HG02588 (cell line): Measurements from ENCODE around the gene SST.
"Not testable (repeated sequence)": the region's sequence is repeated elsewhere in the genome, so short reads cannot be mapped to it uniquely, and the experiment has no call there.

ENCODE experiments used
- ATAC-seq: cut with Tn5 transposase; IDR thresholded peaks from one replicate; pipeline ENCODE4 v1.9.1; 2021; ENCODE audit warnings: mild to moderate bottlenecking, moderate library complexity; ENCODE audit not compliant: unreplicated experiment

Gene SST

DNA sequence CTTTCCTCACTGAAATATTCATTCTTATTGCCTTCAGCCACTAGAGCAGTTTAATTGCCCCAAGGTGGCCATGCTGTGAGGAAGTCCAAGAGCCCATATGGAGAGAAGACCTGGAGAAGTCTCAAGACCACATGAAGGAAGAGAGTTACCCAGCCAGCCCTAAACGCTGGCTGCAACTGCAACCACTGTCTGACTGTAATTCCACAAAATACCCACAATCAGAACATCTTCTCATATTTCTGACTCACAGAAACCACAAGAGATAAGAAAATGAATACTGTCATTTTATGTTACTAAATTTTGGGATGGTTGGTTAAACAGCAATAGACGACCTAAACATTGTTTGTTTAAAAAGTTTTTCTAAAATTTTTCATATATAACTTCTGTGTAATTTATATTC, 14.7 kb upstream of the SST start:
- ATAC-seq: no peak

GRCh38 chr3:187684444-187684843, 14.2 kb upstream of the SST start:
- ATAC-seq: no peak

GRCh38 chr3:187681756-187682155, 11.6 kb upstream of the SST start:
- ATAC-seq: not testable (repeated sequence)

DNA sequence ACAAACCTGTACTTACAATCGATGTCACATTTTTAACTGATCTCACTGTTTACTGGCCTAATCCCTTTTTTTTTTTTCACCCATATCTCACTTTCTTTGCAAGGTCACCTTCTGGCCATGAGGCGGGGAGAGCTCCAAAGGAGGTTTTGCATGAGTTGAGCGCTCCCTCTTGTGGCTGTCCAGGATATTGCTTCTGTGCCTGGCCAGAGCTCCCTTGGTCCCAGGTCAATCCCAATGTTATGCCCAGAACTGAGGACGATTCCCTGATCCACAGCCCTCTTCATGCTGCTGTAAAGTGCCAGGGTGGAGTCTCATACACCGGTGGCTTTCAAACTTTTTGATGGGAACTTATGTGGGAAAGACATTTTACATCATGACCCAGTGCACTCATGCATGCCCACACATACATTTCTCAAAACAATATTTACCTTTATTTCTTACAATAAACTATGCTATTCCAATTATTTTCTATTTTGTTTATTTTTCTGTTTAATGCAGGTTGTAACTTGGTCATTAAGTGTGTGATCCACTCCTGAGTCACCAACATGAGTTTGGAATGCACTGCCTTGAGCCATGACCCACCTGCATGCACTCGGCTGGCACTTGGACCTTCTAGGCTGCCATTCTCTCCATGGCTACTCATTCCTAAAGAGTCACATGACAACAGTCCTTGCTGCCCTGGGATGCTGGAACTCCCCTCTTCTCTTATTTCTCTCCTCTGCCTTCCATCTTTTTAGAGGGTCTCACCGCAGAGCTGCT, 9.6 kb upstream of the SST start:
- ATAC-seq: peak; percentile 65

DNA sequence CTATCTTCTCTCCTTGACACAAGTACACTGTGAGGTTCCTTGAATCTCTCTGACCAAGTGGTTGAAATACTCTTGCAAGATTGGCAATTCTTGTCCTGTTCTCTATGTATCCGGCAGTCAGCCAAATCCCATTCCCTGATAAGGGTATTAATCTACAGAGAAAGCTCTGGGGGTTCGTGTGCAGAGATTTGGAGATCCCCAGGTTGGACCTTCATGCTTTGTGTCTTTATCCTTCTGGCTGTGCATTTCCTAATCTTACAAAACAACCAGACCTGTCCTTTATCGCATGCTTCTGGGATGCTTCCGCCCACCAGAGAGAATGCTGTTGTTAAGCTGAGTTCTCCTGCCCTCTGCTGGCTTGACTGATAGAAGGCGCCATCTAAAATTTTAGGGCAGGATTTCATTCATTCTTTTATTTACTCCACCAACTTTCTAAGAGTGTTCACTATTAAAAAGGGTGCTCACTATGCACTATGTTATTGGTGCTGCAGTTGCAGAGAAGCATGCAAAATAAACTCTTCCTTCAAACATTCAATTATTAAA, 8.6 kb upstream of the SST start:
- ATAC-seq: no peak

DNA sequence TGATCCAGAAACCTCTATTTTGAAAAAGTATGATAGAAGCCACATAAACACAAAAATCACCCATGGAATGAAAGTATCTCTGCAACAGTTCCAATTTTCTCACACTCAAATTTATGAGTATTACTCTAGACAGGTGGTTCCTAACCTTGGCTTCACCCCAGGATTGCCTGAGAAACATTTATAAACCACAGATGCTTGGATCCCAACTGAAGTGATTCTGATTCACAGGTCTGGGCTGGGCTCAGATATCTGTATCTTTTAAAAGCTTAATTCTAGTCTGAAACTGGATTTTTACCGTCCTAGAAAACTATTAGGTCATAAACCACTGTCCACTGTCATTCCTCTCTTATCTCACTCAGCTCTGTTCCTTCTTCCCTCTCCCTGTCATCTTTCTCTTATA, 7.4 kb upstream of the SST start:
- no peak for ATAC-seq

DNA sequence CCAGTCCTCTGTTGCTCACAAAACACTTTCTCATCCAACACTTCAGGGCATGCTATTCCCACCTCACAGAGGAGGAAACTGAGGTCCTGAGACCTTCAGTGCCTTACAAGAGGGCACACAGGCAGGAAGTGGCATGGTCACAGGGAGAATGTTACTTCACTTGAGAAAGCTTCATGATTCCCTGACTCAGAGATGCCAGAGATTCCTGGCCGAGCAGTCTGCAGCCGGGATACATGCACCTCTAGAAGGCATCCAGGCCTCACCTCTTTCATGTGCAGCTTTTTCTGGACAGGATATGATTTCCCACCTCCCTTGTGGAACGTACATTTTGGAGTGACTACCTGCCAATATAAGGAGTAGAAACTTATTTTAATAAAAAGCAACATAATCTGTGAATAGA, 2.8 kb upstream of the SST start:
- no peak for ATAC-seq

DNA sequence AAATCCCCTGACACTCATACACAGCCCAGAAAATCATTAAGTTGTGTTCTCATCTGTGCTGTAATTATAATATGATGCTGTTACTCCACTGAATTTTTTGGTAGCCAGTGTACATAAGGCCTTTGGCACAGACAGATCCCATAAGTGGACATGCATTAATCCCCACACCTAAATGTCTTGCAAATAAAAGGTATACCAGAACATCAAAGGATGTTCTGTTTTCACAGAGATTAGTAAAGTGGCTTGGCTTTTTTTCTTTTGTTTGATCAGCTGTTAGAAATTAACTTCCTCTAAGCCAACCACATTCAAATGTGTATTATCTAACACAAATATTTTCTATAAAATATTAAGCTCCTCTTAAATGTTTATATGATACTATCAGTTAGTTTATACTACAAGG, 2.7 kb downstream of the SST start:
- ATAC-seq: no peak

DNA sequence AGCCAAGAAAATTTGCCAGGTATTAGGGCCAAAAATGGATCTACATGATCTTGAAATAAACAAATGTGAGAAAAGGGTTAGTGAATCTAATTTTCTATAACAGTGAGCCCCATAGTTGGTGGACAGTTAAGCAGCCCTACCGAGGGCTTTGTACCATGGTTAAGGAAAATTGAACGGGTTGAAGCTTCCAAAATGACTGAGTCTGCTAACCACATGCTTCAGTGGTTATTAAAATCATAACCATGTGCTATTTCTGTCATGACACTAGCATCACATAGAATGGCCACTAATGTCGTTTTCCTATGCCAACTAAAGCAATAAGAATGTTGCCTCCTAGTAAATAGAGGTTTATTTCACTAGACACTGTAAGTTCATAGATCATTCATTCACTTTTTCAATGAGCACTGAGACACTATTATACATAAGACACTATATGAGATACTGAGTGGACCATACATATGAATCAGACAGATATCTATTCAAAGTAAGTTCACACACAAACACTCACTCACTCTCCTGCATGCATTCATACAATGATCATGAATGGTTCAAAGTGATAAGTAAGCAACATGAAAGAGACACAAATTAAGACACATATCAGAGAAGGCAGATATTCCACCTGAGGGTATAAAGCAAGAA, 4.3 kb downstream of the SST start:
- ATAC-seq: no peak

GRCh38 chr3:187665010-187665409, 5.2 kb downstream of the SST start:
- ATAC-seq: no peak

GRCh38 chr3:187662848-187663409, 7.3 kb downstream of the SST start:
- no peak for ATAC-seq

DNA sequence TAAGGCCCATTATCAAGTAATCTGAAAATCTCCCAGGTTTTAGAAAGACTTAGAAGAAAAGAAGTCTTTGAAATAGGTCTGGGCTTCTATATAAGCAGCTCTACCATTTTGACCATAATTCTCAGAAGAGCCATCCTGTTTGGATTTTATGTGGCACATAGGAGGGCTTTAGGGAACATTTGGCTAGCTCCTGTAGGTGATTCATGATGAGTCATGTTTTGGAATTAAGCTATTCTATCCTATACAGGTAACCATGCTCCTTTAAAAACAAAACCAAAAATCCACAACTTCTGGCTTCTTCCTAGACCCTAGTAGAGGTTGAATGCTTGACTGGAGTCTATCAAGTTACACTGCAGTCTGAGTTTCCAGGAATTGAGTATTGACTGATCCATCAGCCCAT, 8.9 kb downstream of the SST start:
- no peak for ATAC-seq

DNA sequence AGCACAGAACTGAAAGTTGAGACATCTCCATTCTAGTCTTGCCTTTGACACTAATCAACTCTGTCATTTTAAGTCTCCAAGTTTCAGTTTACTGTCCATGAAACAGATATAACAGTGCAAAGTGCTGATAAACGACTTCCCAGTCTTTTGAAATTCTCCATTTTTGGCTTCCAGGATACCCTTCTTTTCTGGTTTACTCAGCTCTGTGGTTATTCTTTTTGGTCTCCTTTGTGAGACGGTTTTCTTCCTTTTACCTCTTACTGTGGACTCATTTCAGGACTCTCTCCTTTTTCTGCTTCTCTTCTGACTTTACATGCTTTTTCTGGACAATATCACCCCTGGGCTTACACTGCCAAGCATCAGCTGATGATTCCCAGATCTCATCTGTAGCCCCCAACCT, 18.9 kb downstream of the SST start:
- no peak for ATAC-seq

DNA sequence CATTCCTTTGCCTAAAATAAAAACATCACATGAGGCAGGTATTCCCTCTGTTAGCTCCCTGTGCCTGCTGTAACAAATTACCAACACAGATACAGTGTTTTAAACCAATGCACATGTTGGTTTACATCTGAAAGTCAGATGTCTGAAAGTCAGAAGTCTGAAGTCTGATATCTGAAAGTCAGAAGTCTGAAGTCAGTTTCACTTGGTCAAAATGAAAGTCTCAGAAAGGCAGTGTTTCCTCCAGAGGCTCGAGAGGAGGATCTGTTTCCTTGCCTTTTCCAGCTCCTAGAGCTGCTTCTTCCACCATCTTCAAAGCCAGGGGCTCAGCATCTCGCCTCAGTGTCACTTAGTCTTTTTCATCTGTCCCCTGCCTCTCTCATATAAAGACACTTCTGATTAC, 22.0 kb downstream of the SST start:
- ATAC-seq: peak; percentile 93

GRCh38 chr3:187646906-187647660, 23.1 kb downstream of the SST start:
- no peak for ATAC-seq

DNA sequence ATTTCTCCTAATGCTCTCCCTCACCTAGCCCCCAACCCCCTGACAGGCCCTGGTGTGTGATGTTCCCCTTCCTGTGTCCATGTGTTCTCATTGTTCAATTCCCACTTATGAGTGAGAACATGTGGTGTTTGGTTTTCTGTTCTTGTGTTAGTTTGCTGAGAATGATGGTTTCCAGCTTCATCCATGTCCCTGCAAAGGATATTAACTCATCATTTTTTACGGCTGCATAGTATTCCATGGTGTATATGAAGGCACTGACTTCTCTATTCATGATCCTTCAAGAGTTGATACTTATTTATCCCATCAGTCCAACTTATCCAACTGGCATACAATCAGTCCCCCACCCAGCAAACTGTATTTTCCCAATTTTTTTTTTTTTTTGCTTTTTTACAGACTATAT, 24.8 kb downstream of the SST start:
- not testable (repeated sequence) for ATAC-seq

GRCh38 chr3:187642861-187643260, 27.3 kb downstream of the SST start:
- ATAC-seq: no peak

DNA sequence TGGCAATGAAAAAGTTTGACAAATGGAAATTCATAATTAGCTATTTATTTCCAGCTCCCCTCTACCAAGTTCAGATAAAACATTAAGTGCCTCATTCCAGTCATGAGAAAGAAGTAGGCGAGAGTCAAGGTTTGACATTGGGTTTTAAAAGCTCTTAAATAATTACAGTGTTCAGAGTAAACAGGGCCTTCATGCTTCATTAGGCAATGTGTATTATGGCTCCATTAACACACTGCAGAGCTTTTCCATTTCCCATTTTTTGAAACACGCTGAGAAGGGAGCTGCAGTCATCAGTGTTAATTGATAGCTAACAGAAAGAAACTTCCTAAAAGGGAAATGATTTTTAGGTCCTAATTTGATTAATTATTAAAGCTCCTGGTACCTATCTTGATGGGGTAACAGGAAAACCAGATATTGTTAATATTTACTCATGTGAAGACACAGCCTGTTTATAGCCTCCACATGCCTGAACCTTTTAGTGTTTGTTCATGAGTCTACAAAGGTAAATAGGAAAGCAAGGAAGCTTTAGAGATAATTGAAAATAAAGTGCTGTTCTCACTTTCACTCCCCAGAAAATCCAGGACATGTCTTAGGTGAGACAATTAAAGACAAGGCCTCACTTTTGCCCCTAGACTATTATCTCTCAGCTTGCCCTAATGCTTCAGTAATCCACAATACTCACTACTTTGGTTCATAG, 28.7 kb downstream of the SST start:
- no peak for ATAC-seq

DNA sequence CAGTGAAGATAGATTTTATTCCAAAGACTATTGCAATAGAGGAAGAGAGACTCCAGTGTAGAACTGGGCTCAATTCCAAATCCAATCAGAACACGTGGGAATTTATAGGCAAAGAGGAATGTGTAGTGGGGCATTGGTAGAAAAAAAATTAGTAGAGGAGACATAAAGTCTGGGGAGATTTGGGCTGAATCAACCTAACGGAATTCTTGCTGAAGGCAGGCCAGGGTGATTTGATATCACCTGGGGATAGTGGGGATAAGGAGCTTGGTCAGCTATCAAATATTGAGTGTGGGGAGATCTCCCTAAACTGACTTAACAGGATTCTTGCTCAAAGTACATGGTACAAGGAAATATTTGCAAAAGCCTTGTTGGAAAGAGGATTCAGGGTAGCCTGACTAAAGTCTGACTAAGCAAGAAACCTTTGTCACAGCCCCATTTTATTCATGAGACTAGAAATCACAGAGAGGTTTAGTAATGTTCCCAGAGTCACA, 29.6 kb downstream of the SST start:
- ATAC-seq: no peak

DNA sequence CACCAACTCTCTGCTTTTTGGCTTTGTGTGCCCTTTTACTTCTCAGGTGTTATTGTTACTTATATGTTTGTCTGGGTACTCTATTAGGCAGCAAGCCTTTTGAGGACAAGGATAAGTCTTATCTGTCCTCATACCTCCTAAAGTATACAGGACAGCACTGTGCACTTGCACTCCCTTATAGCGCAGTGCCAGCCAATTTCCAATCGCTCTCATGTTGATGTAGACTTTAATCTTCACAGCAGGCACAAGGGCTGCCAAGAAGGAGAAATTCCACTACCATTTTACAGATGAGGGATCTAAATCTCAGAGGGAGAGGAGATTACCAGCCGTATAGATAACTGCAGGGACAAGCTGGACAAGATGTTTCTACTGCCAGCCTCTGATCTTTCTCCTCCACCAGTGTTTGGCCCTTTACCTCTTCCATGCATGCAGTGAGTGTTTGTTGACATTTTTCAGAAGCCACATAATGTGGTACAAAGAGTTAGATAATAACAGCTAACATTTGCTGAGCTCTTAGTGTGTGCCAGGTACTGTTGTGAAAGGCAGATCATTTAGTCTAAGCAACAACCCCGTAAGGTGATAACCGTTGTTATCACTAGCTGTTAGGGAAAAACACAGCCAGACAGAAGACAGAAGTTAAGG, 30.1 kb downstream of the SST start:
- no peak for ATAC-seq
